GM12878 (cell line): ENCODE results near the gene DNTTIP2. TPM values are rescaled to one million over a fixed set of nuclear protein-coding genes. Genes with fewer than 3 reads are reported as not detected.

Experiments used
- CHD1 ChIP-seq: IDR thresholded peaks from 2 replicates; pipeline ENCODE4 v1.6.1; 2012; ENCODE audit warnings: low read depth, low read length, improper control_type of control experiment
- CREB1 ChIP-seq: IDR thresholded peaks from 2 replicates; pipeline ENCODE4 v1.6.1; 2012; ENCODE audit warnings: low read depth, mild to moderate bottlenecking, inconsistent platforms
- CREM ChIP-seq: IDR thresholded peaks from 2 replicates; pipeline ENCODE4 v1.6.1; 2014; ENCODE audit warnings: antibody characterized with exemption, low read depth
- GATAD2B ChIP-seq: fragments of 450-650 bp; conservative IDR thresholded peaks from 2 replicates; pipeline ENCODE4 v1.6.1; 2017; ENCODE audit warnings: low read depth, mild to moderate bottlenecking, moderate library complexity
- HCFC1 ChIP-seq: fragments of 150-350 bp; IDR thresholded peaks from 2 replicates; pipeline ENCODE4 v1.6.1; 2014; ENCODE audit warnings: low read length
- JUNB ChIP-seq: IDR thresholded peaks from 2 replicates; pipeline ENCODE4 v1.6.1; 2016; ENCODE audit warnings: antibody characterized with exemption, mild to moderate bottlenecking
- MAX ChIP-seq: IDR thresholded peaks from 2 replicates; pipeline ENCODE4 v1.6.1; 2012; ENCODE audit warnings: low read depth, low read length, improper control_type of control experiment
- PAX8 ChIP-seq: fragments of 450-650 bp; IDR thresholded peaks from 2 replicates; pipeline ENCODE4 v1.6.1; 2017; ENCODE audit warnings: mild to moderate bottlenecking, moderate library complexity
- POLR2AphosphoS2 ChIP-seq: IDR thresholded peaks from 2 replicates; pipeline ENCODE4 v1.6.1; 2011; ENCODE audit warnings: low read depth, mild to moderate bottlenecking, low read length, improper control_type of control experiment, moderate library complexity
- RAD51 ChIP-seq: fragments of 450-650 bp; IDR thresholded peaks from 2 replicates; pipeline ENCODE4 v1.6.1; 2016; ENCODE audit warnings: moderate library complexity, mild to moderate bottlenecking, inconsistent platforms
- RB1 ChIP-seq: fragments of 450-650 bp; formaldehyde crosslinking; IDR thresholded peaks from 2 replicates; pipeline ENCODE4 v1.6.1; 2017; ENCODE audit warnings: mild to moderate bottlenecking, borderline replicate concordance
- RELA ChIP-seq: fragments of 450-650 bp; IDR thresholded peaks from 2 replicates; pipeline ENCODE4 v1.8.0; 2014; ENCODE audit warnings: borderline replicate concordance; ENCODE audit not compliant: partially characterized antibody
- STAT1 ChIP-seq: fragments of 450-650 bp; conservative IDR thresholded peaks from 2 replicates; pipeline ENCODE4 v1.6.1; 2014; ENCODE audit warnings: antibody characterized with exemption, mild to moderate bottlenecking
- STAT3 ChIP-seq: IDR thresholded peaks from 2 replicates; pipeline ENCODE4 v1.6.1; 2011; ENCODE audit warnings: low read depth, low read length, improper control_type of control experiment
- YBX1 ChIP-seq: fragments of 450-650 bp; IDR thresholded peaks from 2 replicates; pipeline ENCODE4 v1.6.1; 2016; ENCODE audit warnings: antibody characterized with exemption
- polyA plus RNA-seq, 11 experiments: library from polyadenylated mRNA; depleted of rRNA in 4 of 11; unstranded in 6 of 11; stranded (reverse) in 5 of 11; fragments of >200 nt; fragmentation: Nextera tagmentation in 4 of 11; fragmentation: Illumina TruSeq in 1 of 11; extraction: Ambion mirVana in 4 of 11; extraction: Trizol in 1 of 11; gene quantifications; 1 replicate in 1 of 11; 2 replicates in 10 of 11; pipeline versions ENCODE4 v1.2.1 to v1.2.3, GENCODE V29; 2011 to 2016; ENCODE audit warnings: inconsistent platforms in 2 of 11, missing spikeins in 2 of 11, low read depth in 1 of 11
- total RNA-seq, 4 experiments: library from RNA; depleted of rRNA in 3 of 4; stranded (reverse); fragments of >200 nt in 3 of 4; fragmentation: Illumina TruSeq in 1 of 4; extraction: Trizol in 1 of 4; gene quantifications; 2 replicates each; pipeline versions ENCODE4 v1.2.1 to v1.2.3, GENCODE V29; 2013 to 2021
- TF ChIP-seq, protein P1 (sequence below): IDR thresholded peaks from 2 replicates; pipeline ENCODE4 v1.6.1; 2012; ENCODE audit warnings: low read length, inconsistent platforms
- TF ChIP-seq, protein P2 (sequence below): fragments of 450-650 bp; IDR thresholded peaks from 2 replicates; pipeline ENCODE4 v1.6.1; 2014; ENCODE audit warnings: mild to moderate bottlenecking
- TF ChIP-seq, protein P3 (sequence below): fragments of 450-650 bp; IDR thresholded peaks from 2 replicates; pipeline ENCODE4 v1.6.1; 2018; ENCODE audit warnings: mild to moderate bottlenecking, low read depth, moderate library complexity; ENCODE audit not compliant: partially characterized antibody
- TF ChIP-seq, protein P4 (sequence below): fragments of 150-350 bp; IDR thresholded peaks from 2 replicates; pipeline ENCODE4 v1.6.1; 2014; ENCODE audit warnings: mild to moderate bottlenecking, low read depth, low read length
- TF ChIP-seq, protein P5 (sequence below): IDR thresholded peaks from 2 replicates; pipeline ENCODE4 v1.6.1; 2011; ENCODE audit warnings: mild to moderate bottlenecking, low read depth, low read length, moderate library complexity; ENCODE audit not compliant: insufficient replicate concordance
- TF ChIP-seq, protein P6 (sequence below): IDR thresholded peaks from 2 replicates; pipeline ENCODE4 v1.6.1; 2012; ENCODE audit warnings: low read depth, low read length, improper control_type of control experiment

DNTTIP2 gene
- total and polyA plus RNA-seq, 10 of the 15 experiments (the other 5 are each of a cell fraction or from before 2014, with no cell fraction given) = 34.3 to 99.2 (median 74.9) TPM

DNA sequence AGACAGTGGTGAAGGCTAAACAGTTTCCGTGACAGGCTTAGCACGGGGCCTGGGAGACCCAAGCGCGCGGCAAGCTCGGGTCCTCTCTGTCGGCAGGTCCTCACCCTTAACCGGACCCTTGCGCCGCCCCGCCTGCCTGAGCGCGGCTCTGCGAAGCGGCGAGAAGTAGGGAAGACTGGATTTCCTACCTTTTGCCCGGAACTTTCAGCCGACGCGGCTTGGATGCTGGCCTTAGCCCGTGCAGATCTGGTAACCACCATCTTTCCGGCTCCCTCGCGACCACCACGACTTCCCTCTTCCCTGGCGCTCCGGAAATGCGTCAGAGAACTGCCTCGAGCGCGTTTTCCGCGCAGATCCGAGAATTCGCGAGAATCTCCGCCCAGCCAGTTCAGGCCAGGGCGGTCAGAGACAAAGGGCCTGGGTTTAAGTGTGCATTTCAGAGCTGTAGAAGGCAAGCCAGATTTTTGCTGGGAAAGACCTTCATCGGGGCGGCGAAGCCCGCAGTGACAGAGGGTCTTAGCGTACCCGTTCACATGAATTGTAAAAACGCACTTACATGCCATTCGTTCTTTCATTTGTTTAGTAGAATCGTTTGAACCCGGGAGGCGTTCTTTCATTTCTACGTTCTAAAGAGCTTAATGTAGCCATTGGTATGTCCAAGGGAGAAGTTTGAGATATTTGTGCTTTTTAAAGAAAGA, at the start of gene DNTTIP2 (continued):
- TF ChIP-seq PAX8 (no peak; the same call in 1 of the 2 replicates), CHD1 (no peak; the same call in 1 of the 2 replicates), MAX (no peak), HCFC1 (peak; percentile 80), CREM (peak; percentile 99), RELA (peak; percentile 50), RAD51 (no peak), GATAD2B (0 out of 2 replicates have a peak, but pooled peaks have one; percentile 14), POLR2AphosphoS2 (peak; percentile 88; the same call in 1 of the 2 replicates), RB1 (peak; percentile 82; the same call in 1 of the 2 replicates), STAT1 (0 out of 2 replicates have a peak, but pooled peaks have one; percentile 63), JUNB (no peak), STAT3 (no peak), CREB1 (peak; percentile 98), YBX1 (no peak)
- TF ChIP-seq, protein P1, sequence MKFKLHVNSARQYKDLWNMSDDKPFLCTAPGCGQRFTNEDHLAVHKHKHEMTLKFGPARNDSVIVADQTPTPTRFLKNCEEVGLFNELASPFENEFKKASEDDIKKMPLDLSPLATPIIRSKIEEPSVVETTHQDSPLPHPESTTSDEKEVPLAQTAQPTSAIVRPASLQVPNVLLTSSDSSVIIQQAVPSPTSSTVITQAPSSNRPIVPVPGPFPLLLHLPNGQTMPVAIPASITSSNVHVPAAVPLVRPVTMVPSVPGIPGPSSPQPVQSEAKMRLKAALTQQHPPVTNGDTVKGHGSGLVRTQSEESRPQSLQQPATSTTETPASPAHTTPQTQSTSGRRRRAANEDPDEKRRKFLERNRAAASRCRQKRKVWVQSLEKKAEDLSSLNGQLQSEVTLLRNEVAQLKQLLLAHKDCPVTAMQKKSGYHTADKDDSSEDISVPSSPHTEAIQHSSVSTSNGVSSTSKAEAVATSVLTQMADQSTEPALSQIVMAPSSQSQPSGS = no peak
- TF ChIP-seq, protein P2, sequence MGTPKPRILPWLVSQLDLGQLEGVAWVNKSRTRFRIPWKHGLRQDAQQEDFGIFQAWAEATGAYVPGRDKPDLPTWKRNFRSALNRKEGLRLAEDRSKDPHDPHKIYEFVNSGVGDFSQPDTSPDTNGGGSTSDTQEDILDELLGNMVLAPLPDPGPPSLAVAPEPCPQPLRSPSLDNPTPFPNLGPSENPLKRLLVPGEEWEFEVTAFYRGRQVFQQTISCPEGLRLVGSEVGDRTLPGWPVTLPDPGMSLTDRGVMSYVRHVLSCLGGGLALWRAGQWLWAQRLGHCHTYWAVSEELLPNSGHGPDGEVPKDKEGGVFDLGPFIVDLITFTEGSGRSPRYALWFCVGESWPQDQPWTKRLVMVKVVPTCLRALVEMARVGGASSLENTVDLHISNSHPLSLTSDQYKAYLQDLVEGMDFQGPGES = no peak
- TF ChIP-seq, protein P3, sequence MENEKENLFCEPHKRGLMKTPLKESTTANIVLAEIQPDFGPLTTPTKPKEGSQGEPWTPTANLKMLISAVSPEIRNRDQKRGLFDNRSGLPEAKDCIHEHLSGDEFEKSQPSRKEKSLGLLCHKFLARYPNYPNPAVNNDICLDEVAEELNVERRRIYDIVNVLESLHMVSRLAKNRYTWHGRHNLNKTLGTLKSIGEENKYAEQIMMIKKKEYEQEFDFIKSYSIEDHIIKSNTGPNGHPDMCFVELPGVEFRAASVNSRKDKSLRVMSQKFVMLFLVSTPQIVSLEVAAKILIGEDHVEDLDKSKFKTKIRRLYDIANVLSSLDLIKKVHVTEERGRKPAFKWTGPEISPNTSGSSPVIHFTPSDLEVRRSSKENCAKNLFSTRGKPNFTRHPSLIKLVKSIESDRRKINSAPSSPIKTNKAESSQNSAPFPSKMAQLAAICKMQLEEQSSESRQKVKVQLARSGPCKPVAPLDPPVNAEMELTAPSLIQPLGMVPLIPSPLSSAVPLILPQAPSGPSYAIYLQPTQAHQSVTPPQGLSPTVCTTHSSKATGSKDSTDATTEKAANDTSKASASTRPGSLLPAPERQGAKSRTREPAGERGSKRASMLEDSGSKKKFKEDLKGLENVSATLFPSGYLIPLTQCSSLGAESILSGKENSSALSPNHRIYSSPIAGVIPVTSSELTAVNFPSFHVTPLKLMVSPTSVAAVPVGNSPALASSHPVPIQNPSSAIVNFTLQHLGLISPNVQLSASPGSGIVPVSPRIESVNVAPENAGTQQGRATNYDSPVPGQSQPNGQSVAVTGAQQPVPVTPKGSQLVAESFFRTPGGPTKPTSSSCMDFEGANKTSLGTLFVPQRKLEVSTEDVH = peak; percentile 82
- TF ChIP-seq, protein P4, sequence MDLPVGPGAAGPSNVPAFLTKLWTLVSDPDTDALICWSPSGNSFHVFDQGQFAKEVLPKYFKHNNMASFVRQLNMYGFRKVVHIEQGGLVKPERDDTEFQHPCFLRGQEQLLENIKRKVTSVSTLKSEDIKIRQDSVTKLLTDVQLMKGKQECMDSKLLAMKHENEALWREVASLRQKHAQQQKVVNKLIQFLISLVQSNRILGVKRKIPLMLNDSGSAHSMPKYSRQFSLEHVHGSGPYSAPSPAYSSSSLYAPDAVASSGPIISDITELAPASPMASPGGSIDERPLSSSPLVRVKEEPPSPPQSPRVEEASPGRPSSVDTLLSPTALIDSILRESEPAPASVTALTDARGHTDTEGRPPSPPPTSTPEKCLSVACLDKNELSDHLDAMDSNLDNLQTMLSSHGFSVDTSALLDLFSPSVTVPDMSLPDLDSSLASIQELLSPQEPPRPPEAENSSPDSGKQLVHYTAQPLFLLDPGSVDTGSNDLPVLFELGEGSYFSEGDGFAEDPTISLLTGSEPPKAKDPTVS = no peak
- TF ChIP-seq, protein P5, sequence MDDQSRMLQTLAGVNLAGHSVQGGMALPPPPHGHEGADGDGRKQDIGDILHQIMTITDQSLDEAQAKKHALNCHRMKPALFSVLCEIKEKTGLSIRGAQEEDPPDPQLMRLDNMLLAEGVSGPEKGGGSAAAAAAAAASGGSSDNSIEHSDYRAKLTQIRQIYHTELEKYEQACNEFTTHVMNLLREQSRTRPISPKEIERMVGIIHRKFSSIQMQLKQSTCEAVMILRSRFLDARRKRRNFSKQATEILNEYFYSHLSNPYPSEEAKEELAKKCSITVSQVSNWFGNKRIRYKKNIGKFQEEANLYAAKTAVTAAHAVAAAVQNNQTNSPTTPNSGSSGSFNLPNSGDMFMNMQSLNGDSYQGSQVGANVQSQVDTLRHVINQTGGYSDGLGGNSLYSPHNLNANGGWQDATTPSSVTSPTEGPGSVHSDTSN = no peak
- TF ChIP-seq, protein P6, sequence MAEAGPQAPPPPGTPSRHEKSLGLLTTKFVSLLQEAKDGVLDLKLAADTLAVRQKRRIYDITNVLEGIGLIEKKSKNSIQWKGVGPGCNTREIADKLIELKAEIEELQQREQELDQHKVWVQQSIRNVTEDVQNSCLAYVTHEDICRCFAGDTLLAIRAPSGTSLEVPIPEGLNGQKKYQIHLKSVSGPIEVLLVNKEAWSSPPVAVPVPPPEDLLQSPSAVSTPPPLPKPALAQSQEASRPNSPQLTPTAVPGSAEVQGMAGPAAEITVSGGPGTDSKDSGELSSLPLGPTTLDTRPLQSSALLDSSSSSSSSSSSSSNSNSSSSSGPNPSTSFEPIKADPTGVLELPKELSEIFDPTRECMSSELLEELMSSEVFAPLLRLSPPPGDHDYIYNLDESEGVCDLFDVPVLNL = peak; percentile 35; the same call in 1 of the 2 replicates
